Neutrophil (primary cell): ENCODE results near the gene CCNB1IP1.
"Not testable (repeated sequence)": the region's sequence is repeated elsewhere in the genome, so short reads cannot be mapped to it uniquely, and the experiment has no call there.

Experiments
- H3K27ac ChIP-seq: fragments of 200-600 bp; sonication (generic); 2 replicates; pipeline ENCODE4 v1.5.1; 2016; ENCODE audit warnings: mild to moderate bottlenecking, moderate library complexity
- H3K27me3 ChIP-seq: fragments of 200-600 bp; sonication (generic); 2 replicates; pipeline ENCODE4 v1.6.0; 2016; ENCODE audit warnings: mild to moderate bottlenecking
- H3K36me3 ChIP-seq: fragments of 200-600 bp; sonication (generic); 2 replicates; pipeline ENCODE4 v1.5.1; 2017
- H3K4me1 ChIP-seq, 2 experiments: fragments of 200-600 bp in 1 of 2; sonication (generic) in 1 of 2; 1 replicate in 1 of 2; 2 replicates in 1 of 2; pipeline versions ENCODE4 v1.5.1 to v1.6.1; 2013 to 2016; ENCODE audit warnings: low read depth in 1 of 2, low read length in 1 of 2, mild to moderate bottlenecking in 1 of 2, moderate library complexity in 1 of 2; ENCODE audit not compliant: control insufficient read depth in 1 of 2, insufficient read depth in 1 of 2
- H3K4me3 ChIP-seq, 2 experiments: fragments of 200-600 bp in 1 of 2; sonication (generic) in 1 of 2; 1 replicate in 1 of 2; 2 replicates in 1 of 2; pipeline ENCODE4 v1.5.1; 2013 to 2016; ENCODE audit warnings: low read depth in 1 of 2, low read length in 1 of 2, mild to moderate bottlenecking in 1 of 2, moderate library complexity in 1 of 2
- H3K9me3 ChIP-seq: fragments of 200-600 bp; sonication (generic); 2 replicates; pipeline ENCODE4 v1.5.1; 2016
- TF ChIP-seq, protein P1 (sequence below): fragments of 200-600 bp; sonication (generic); IDR thresholded peaks from 2 replicates; pipeline ENCODE4 v1.5.1; 2016; ENCODE audit warnings: antibody characterized with exemption

Gene CCNB1IP1

DNA sequence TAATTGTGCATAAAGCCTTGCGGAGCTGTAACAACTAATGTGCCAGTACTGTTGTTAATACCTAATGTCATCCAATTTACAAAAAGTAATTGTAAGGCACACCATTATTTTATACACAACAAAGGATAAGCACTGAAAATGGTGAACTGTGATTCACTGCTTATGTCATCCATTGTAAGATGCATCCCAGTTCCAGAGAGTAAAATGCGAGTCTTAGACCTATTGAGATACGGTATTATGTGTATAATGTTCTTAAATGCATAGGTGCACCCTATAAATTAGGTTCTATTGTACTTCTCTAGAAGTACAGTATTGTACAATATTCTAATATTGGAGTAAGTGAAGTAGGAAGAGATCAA is 10.8 kb upstream of the CCNB1IP1 start:
- no peaks in the 10 kb centered on the region for H3K9me3 ChIP-seq
- H3K27me3 ChIP-seq, result no peaks in the 10 kb centered on the region
- peak overlapping the region; percentile 88 for H3K27ac ChIP-seq
- H3K36me3 ChIP-seq, result no peaks in the 10 kb centered on the region
- H3K4me3 ChIP-seq, result peak overlapping the region; percentile 72 to 78
- TF ChIP-seq, protein P1, sequence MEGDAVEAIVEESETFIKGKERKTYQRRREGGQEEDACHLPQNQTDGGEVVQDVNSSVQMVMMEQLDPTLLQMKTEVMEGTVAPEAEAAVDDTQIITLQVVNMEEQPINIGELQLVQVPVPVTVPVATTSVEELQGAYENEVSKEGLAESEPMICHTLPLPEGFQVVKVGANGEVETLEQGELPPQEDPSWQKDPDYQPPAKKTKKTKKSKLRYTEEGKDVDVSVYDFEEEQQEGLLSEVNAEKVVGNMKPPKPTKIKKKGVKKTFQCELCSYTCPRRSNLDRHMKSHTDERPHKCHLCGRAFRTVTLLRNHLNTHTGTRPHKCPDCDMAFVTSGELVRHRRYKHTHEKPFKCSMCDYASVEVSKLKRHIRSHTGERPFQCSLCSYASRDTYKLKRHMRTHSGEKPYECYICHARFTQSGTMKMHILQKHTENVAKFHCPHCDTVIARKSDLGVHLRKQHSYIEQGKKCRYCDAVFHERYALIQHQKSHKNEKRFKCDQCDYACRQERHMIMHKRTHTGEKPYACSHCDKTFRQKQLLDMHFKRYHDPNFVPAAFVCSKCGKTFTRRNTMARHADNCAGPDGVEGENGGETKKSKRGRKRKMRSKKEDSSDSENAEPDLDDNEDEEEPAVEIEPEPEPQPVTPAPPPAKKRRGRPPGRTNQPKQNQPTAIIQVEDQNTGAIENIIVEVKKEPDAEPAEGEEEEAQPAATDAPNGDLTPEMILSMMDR, result no peak
- H3K4me1 ChIP-seq, result peaks cover 9 to 16% of the 10 kb centered on the region in 2 experiments

DNA sequence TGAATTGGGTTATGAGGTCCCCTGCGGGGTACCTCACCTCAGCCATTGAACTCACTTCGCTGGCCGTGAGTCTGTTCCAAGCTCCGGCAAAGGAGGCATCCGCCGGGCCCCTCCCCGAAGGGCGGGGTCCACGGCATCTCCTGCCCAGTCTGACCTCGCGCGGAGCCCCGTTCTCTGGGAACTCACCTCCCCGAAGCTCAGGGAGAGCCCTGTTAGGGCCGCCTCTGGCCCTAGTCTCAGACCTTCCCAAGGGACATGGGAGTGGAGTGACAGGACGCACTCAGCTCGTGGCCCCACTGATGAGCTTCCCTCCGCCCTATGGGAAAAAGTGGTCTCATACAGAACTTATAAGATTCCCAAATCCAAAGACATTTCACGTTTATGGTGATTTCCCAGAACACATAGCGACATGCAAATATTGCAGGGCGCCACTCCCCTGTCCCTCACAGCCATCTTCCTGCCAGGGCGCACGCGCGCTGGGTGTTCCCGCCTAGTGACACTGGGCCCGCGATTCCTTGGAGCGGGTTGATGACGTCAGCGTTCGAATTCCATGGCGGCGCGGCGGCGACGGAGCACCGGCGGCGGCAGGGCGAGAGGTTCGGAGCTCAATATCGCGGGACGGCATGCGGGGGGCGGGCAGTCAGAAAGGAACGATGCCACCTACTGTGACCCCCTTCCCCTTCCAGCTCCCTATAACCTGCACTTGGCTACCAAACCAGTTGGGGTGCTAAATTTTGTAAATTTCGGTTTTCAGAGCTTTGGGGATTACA is 10.2 kb upstream of the CCNB1IP1 start, which contains the start of gene PARP2:
PARP2 (plus strand) TSS at position 544 of the 770 bp plus-strand sequence; CDS start at position 551, 7 bp downstream.
- peak within 1 kb of the TSS; percentile 72 to 78 for H3K4me3 ChIP-seq
- H3K9me3 ChIP-seq, result no peaks in the 10 kb centered on the region
- H3K27me3 ChIP-seq, result no peaks in the 10 kb centered on the region
- H3K27ac ChIP-seq, result peak within 1 kb of the TSS; percentile 88
- no peaks in the 10 kb centered on the region for H3K36me3 ChIP-seq
- TF ChIP-seq, protein P1, result no peak
- H3K4me1 ChIP-seq, result peaks cover 9 to 16% of the 10 kb centered on the region in 2 experiments

DNA sequence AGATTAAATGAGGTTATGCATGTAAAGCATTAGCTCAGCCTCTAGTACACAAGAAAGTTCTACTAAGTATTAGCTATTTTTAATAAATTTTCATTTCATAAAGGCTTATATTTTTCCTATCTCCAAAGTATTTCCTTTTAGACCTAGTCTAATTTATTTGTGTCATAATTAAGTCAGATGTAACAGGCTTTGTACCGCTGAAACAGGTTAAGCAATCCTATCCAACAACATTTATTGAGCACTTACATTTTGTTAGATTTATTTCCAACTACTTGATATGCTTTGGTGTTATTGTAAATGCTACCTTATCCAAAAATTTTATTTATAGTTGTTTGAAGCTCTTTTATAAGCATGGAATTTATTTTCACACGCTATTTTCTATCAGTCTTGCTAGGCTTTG is 8.6 kb upstream of the CCNB1IP1 start:
- no peak overlapping the region for H3K4me3 ChIP-seq
- H3K36me3 ChIP-seq, result no peaks in the 10 kb centered on the region
- H3K9me3 ChIP-seq, result no peaks in the 10 kb centered on the region
- TF ChIP-seq, protein P1, result no peak
- H3K27ac ChIP-seq, result no peak overlapping the region
- no peaks in the 10 kb centered on the region for H3K27me3 ChIP-seq
- H3K4me1 ChIP-seq, result peaks cover 9 to 16% of the 10 kb centered on the region in 2 experiments

DNA sequence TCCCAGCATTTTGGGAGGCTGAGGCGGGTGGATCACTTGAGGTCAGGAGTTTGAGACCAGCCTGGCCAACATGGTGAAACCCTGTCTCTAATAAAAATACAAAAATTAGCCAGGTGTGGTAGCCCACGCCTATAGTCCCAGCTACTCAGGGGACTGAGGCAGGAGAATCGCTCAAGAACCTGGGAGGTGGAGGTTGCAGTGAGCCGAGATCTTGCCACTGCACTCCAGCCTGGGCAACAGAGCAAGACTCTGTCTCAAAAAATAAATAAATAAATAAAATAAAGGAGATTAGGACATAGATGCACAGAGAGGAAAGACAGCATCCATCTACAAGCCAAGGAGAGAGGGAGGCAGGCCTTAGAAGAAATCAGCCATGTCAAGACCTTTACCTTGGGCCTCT is 8.0 kb upstream of the CCNB1IP1 start:
- not testable (repeated sequence) for H3K27ac ChIP-seq, H3K9me3 ChIP-seq, H3K27me3 ChIP-seq, H3K36me3 ChIP-seq, H3K4me3 ChIP-seq
- H3K4me1 ChIP-seq, result peaks cover 9 to 16% of the 10 kb centered on the region in 2 experiments

GRCh38 chr14:20334017-20334416 is 938 bp upstream of the CCNB1IP1 start:
- H3K36me3 ChIP-seq, result no peaks in the 10 kb centered on the region
- no peak overlapping the region for H3K27ac ChIP-seq
- H3K27me3 ChIP-seq, result no peaks in the 10 kb centered on the region
- no peak overlapping the region for H3K4me3 ChIP-seq
- peaks cover 11 to 13% of the 10 kb centered on the region in 2 experiments for H3K4me1 ChIP-seq
- no peaks in the 10 kb centered on the region for H3K9me3 ChIP-seq
- TF ChIP-seq, protein P1, result no peak

DNA sequence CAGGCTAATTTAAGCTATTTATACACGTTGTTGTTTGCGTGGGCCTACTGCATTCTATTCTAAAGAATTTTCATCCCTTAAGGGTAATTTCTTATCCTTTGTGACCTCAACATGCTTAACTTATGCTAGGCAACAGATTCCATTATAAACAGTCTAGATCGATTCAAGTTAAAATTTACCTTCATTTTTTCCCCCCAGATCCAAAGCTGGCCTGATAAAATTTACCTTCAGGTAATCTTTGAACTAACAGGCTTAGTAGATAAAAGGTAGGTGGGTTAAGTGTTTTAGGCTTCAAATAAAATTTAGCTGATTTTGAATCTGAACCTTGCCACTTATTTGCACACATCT is 389 bp upstream of the CCNB1IP1 start:
- Histone ChIP-seq H3K9me3 (no peaks in the 10 kb centered on the region), H3K27ac (no peak overlapping the region), H3K4me3 (peak overlapping the region; percentile 53 to 66), H3K27me3 (no peaks in the 10 kb centered on the region), H3K36me3 (no peaks in the 10 kb centered on the region), H3K4me1 (peaks cover 11 to 13% of the 10 kb centered on the region in 2 experiments)
- TF ChIP-seq, protein P1, result no peak
